GM23248 (cell line): Measurements from ENCODE around the gene MTURN. TPM values are rescaled to one million over a fixed set of nuclear protein-coding genes. Genes with fewer than 3 reads are reported as not detected.

Experiments
- DNase-seq: peaks from one replicate; pipeline ENCODE4 v3.0.0-alpha.2; 2015
- H2AFZ ChIP-seq: fragments of 200-600 bp; sonication (generic); 2 replicates; pipeline ENCODE4 v1.6.1; 2016; ENCODE audit warnings: antibody characterized with exemption
- H3F3A ChIP-seq: fragments of 200-600 bp; sonication (generic); 2 replicates; pipeline ENCODE4 v1.6.1; 2016; ENCODE audit warnings: mild to moderate bottlenecking, antibody characterized with exemption, mixed run types; ENCODE audit not compliant: insufficient read depth
- H3K27ac ChIP-seq: fragments of 200-600 bp; sonication (generic); 2 replicates; pipeline ENCODE4 v1.5.1; 2016; ENCODE audit warnings: mild to moderate bottlenecking
- H3K27me3 ChIP-seq: fragments of 200-600 bp; sonication (generic); replicated peaks from 2 replicates; pipeline ENCODE4 v1.6.1; 2016; ENCODE audit warnings: mild to moderate bottlenecking; ENCODE audit not compliant: insufficient read depth
- H3K36me3 ChIP-seq: fragments of 200-600 bp; sonication (generic); 2 replicates; pipeline ENCODE4 v1.6.1; 2016; ENCODE audit warnings: low read depth, mild to moderate bottlenecking
- H3K4me1 ChIP-seq: fragments of 200-600 bp; sonication (generic); 2 replicates; pipeline ENCODE4 v1.6.1; 2016; ENCODE audit warnings: mild to moderate bottlenecking; ENCODE audit not compliant: insufficient read depth
- H3K4me2 ChIP-seq: fragments of 200-600 bp; sonication (generic); one replicate; pipeline ENCODE4 v1.6.1; 2016; ENCODE audit warnings: mild to moderate bottlenecking; ENCODE audit not compliant: unreplicated experiment
- H3K4me3 ChIP-seq: fragments of 200-600 bp; sonication (generic); 2 replicates; pipeline ENCODE4 v1.5.1; 2016; ENCODE audit warnings: mild to moderate bottlenecking
- H3K79me2 ChIP-seq: fragments of 200-600 bp; sonication (generic); 2 replicates; pipeline ENCODE4 v1.6.1; 2016; ENCODE audit warnings: mild to moderate bottlenecking; ENCODE audit not compliant: insufficient read depth
- H3K9ac ChIP-seq: fragments of 200-600 bp; sonication (generic); 2 replicates; pipeline ENCODE4 v1.6.1; 2016; ENCODE audit warnings: mild to moderate bottlenecking
- H3K9me2 ChIP-seq: fragments of 200-600 bp; sonication (generic); 2 replicates; pipeline ENCODE4 v1.6.1; 2016; ENCODE audit warnings: mixed run types, mild to moderate bottlenecking, moderate library complexity; ENCODE audit not compliant: insufficient read depth
- H3K9me3 ChIP-seq: fragments of 200-600 bp; sonication (generic); one replicate; pipeline ENCODE4 v1.6.1; 2017; ENCODE audit warnings: low read depth
- H4K20me1 ChIP-seq: fragments of 200-600 bp; sonication (generic); 2 replicates; pipeline ENCODE4 v1.6.0; 2016; ENCODE audit not compliant: insufficient read depth
- EZH2 ChIP-seq: fragments of 200-600 bp; sonication (generic); IDR thresholded peaks from 2 replicates; pipeline ENCODE4 v1.6.1; 2018; ENCODE audit warnings: antibody characterized with exemption, mild to moderate bottlenecking; ENCODE audit not compliant: insufficient read depth, poor library complexity, severe bottlenecking
- EZH2phosphoT487 ChIP-seq: fragments of 200-600 bp; sonication (generic); IDR thresholded peaks from 2 replicates; pipeline ENCODE4 v1.6.1; 2018; ENCODE audit warnings: antibody characterized with exemption, moderate library complexity, mild to moderate bottlenecking, low read depth; ENCODE audit not compliant: insufficient read depth
- WGBS, 2 experiments: methylation state at CpG; one replicate each; pipeline ENCODE4 v1.1.6; 2015 to 2017; ENCODE audit warnings: low lambda C conversion rate in 2 of 2, low coverage in 1 of 2; ENCODE audit errors: missing lambda C conversion rate in 2 of 2; 5-methylcytosine and 5-hydroxymethylcytosine counted together
- in situ Hi-C: fragments of 300-500 bp; cut with MboI; formaldehyde crosslinking; loops from 2 replicates; pipeline ENCODE4 v1.15.0; 2020
- polyA plus RNA-seq: library from polyadenylated mRNA; unstranded; fragments of >200 nt; fragmentation: Nextera tagmentation; extraction: Ambion mirVana; gene quantifications from 2 replicates; pipeline ENCODE4 v1.2.1, GENCODE V29; 2016
- total RNA-seq: library from RNA; depleted of rRNA; stranded (reverse); fragments of >200 nt; shearing (Covaris generic); gene quantifications from 2 replicates; pipeline ENCODE4 v1.2.3, GENCODE V29; 2014

The MTURN gene
- total and polyA plus RNA-seq, 2 experiments from 2014 or later = 15.9 to 22.5 TPM

DNA sequence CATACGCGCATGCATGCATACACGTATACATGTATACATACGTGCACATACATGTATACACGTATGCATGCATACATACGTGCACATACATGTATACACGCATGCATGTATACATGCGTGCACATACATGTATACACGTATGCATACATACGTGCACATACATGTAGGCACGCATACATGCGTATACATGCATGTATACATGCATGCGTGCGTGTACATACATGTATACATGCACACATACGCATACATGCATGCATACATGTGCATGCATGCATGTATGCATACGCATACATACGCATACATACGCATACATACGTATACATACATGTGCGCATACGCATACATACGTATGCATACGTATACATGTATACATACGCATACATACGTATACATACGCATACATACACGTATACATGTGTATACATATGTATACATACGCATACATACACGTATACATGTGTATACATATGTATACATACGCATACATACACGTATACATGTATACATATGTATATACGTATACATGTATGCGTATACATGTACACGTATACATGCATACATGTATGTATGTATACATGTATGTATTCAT lies 19.0 kb upstream of the MTURN start:
- in situ Hi-C loops = no loop called here
- DNase-seq = no peak
- Histone ChIP-seq H3F3A (peaks cover 26% of the 10 kb centered on the region), H3K4me2 (no peak overlapping the region), H3K27me3 (no peaks in the 10 kb centered on the region), H3K9ac (no peak overlapping the region), H3K9me3 (no peaks in the 10 kb centered on the region), H3K27ac (no peak overlapping the region), H4K20me1 (no peaks in the 10 kb centered on the region), H3K79me2 (no peaks in the 10 kb centered on the region), H3K9me2 (no peaks in the 10 kb centered on the region), H3K4me3 (no peak overlapping the region), H3K4me1 (peaks cover 18% of the 10 kb centered on the region), H2AFZ (no peak overlapping the region), H3K36me3 (no peaks in the 10 kb centered on the region)
- 83 to 85% methylated on average over 34 of the region's 34 CpGs for WGBS, 2 experiments
- TF ChIP-seq EZH2 = no peak
- no peak for TF ChIP-seq EZH2phosphoT487

DNA sequence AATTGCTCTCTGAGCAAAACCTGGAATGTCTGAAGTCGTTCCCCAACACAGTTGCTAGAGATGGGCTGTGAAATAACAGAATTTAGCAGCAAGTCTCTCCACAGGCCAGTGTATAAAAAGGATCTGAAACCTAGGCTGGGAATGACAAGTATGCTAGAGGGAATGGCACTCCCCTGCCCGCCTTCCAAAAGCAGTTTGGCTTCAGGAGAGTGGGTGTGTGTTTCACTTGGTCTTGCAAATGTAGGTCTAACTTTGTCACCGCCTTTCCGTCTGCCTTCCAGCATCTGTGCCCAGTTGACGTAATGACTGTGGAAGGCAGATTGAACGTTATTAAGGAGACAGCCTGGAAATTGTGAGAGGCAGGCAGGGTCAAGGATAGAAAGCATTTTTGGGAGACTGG lies 18.0 kb upstream of the MTURN start:
- H2AFZ ChIP-seq = peak overlapping the region; percentile 69
- H3K4me3 ChIP-seq = peak overlapping the region; percentile 29
- no peaks in the 10 kb centered on the region for H4K20me1 ChIP-seq
- H3K4me1 ChIP-seq = peaks cover 18% of the 10 kb centered on the region
- no peaks in the 10 kb centered on the region for H3K27me3 ChIP-seq
- DNase-seq = peak; percentile 91
- H3F3A ChIP-seq = peaks cover 26% of the 10 kb centered on the region
- peak overlapping the region; percentile 63 for H3K27ac ChIP-seq
- H3K79me2 ChIP-seq = no peaks in the 10 kb centered on the region
- in situ Hi-C loops = no loop called here
- no peaks in the 10 kb centered on the region for H3K36me3 ChIP-seq
- H3K9me3 ChIP-seq = no peaks in the 10 kb centered on the region
- H3K4me2 ChIP-seq = peak overlapping the region; percentile 64
- no peaks in the 10 kb centered on the region for H3K9me2 ChIP-seq
- no peak for TF ChIP-seq EZH2
- no peak for TF ChIP-seq EZH2phosphoT487
- WGBS, 2 experiments = 3 to 4% methylated on average over 6 of the region's 6 CpGs
- peak overlapping the region; percentile 31 for H3K9ac ChIP-seq

DNA sequence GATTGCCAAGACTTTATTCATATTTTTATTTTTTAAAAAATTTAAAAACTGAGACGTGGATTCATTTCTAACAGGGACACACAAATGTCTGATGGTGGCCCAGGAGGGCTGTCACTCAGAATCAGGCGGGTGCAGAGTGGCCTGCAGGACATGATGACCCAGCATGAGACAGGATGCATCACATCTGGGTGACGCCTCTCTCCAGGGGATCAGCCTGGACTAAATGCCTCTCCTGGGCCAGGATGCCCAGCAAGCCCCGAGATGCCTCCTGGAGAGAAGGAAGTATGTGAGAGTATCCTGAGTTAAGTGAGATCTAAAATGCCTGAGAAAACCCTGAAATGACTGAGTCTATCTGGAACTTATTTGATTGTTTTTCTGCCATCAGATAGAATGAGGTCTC lies 16.9 kb upstream of the MTURN start:
- TF ChIP-seq EZH2 (no peak), EZH2phosphoT487 (no peak)
- peak overlapping the region; percentile 63; the same call in 1 of the 2 replicates for H3K27ac ChIP-seq
- in situ Hi-C loops = no loop called here
- H3K9me3 ChIP-seq = no peaks in the 10 kb centered on the region
- no peak overlapping the region for H2AFZ ChIP-seq
- H3K36me3 ChIP-seq = no peaks in the 10 kb centered on the region
- no peak overlapping the region for H3K4me3 ChIP-seq
- H4K20me1 ChIP-seq = no peaks in the 10 kb centered on the region
- H3K9me2 ChIP-seq = no peaks in the 10 kb centered on the region
- H3F3A ChIP-seq = peaks cover 26% of the 10 kb centered on the region
- H3K79me2 ChIP-seq = no peaks in the 10 kb centered on the region
- H3K9ac ChIP-seq = no peak overlapping the region
- peak; percentile 53 for DNase-seq
- H3K4me2 ChIP-seq = no peak overlapping the region
- H3K4me1 ChIP-seq = peaks cover 18% of the 10 kb centered on the region
- H3K27me3 ChIP-seq = no peaks in the 10 kb centered on the region
- 34% methylated on average over 4 of the region's 4 CpGs for WGBS, 2 experiments

DNA sequence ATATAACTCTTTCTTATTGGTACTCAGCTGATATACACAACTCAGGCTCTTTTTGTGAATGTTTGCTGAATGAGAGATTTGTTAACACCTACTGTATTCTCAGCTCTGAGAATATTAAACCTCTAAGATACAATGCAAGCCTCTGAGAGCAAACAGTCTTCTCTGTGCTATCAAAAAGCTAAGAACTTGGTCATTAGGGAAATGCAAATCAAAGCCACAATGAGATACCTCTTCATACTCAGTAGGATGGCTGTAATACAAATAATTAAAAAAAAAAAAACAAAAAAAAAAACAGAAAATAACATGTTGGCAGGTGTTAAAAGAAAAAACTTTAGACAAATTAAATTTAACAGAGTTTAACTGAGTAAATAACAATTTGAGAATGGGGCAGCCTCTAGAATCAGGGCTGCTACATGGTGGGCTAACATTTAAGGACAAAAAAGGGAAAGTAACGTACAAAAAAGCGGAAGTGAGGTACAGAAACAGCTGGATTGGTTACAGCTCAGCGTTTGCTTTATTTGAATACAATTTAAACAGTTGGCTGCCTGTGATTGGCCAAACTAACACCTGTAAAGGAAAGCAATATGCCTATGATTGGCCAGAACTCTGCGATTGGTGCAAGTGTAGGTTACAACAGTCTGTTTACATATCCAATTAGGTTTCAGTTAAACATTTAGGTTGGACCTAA lies 14.8 kb upstream of the MTURN start:
- no peak for DNase-seq
- no peaks in the 10 kb centered on the region for H3K9me2 ChIP-seq
- peaks cover 18% of the 10 kb centered on the region for H3K4me1 ChIP-seq
- H3K4me2 ChIP-seq = no peak overlapping the region
- H3K36me3 ChIP-seq = no peaks in the 10 kb centered on the region
- in situ Hi-C loops = no loop called here
- no peak overlapping the region for H2AFZ ChIP-seq
- H3F3A ChIP-seq = peaks cover 23% of the 10 kb centered on the region
- H3K27ac ChIP-seq = no peak overlapping the region
- no peaks in the 10 kb centered on the region for H4K20me1 ChIP-seq
- no peak overlapping the region for H3K9ac ChIP-seq
- 91 to 95% methylated on average over 4 of the region's 4 CpGs for WGBS, 2 experiments
- no peaks in the 10 kb centered on the region for H3K27me3 ChIP-seq
- no peak overlapping the region for H3K4me3 ChIP-seq
- no peaks in the 10 kb centered on the region for H3K9me3 ChIP-seq
- no peaks in the 10 kb centered on the region for H3K79me2 ChIP-seq
- no peak for TF ChIP-seq EZH2
- TF ChIP-seq EZH2phosphoT487 = no peak
